GDM1 (cell line): ENCODE results near the gene ROR1.

ENCODE experiments used
- DNase-seq: peaks from one replicate; lab custom pipeline; 2025; lab: John Stamatoyannopoulos, UW

ROR1 gene

DNA sequence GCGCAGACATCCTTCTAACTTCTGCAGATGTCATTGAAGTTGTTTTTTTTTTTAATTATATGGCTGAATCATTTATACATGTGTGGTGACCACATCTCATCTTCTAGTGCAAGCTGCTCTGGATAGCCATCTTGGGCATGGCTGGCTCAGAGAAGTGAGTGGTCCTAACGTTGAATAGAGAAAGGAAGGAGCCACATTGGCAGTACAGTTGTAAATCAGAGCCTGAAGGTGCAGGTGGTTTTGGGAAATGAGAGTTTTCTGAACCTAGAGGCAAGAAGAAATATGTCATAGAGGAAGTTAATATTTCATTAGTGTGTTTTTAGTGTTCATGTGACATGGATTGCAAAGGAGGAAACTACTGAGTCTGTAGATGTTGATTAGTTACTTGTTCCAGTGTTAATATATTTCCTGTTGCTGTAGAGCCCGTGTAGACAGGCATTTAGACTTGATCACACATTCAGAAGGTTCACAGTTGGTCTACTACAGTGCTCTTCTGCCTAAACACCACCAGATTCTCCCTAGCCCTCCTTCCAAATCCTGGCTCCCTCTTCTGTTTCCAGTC lies 163.7 kb downstream of the ROR1 start:
- no peak for DNase-seq

DNA sequence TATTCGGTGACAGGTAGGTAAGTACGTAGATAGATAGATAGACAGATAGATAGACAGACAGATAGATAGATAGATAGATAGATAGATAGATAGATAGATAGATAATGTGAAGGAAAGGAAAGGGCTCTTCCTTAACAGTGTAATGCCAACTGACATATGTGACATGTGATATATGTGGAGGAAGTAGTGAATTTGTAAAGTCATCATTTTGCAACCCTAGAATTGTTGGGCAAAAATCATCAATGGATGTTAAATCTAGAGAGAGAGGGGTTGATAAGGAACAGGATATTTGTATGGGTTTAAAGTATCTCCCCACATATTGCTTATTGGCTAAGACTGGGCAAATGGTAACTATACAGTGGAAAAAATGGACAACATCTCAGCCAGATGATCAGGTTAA lies 166.6 kb downstream of the ROR1 start:
- DNase-seq = no peak

DNA sequence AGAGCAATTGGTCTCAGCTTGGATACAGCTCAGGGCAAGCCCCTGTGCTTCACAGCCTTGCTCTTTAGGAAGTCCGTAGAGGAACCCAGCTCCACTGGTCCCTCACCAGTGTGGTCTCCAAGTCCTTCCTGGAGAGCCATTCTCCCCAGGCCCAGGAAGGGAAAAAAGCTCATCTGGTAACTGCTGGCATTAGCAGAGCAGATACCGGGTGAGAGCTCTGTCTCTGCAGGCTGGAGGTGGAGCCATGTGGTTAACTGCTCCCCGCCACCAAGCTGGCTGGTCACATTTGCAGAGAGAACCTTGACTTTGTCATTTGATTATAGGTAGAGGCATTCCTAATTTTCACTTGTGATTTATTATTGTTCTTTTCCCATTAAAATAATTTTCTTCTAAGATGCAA lies 169.6 kb downstream of the ROR1 start:
- no peak for DNase-seq

DNA sequence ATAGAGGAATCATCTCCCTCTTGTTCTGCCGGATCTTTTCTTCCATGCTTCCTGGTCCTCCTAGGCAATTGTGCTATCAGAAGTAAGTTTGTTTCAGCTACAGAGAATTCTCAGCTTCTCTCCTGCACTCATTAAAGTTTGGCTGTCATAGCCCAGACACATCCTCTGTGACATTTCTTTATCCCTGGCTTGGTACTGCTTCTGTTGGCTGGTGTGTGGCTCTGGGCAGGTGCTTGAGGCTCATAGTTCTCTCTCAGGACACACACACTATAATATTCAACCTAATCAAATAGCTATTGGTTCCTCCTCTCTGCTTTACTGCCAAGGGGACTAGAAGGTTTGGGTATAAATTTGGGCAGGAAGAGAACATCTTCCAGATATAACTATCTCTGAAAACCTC lies 172.1 kb downstream of the ROR1 start:
- no peak for DNase-seq

DNA sequence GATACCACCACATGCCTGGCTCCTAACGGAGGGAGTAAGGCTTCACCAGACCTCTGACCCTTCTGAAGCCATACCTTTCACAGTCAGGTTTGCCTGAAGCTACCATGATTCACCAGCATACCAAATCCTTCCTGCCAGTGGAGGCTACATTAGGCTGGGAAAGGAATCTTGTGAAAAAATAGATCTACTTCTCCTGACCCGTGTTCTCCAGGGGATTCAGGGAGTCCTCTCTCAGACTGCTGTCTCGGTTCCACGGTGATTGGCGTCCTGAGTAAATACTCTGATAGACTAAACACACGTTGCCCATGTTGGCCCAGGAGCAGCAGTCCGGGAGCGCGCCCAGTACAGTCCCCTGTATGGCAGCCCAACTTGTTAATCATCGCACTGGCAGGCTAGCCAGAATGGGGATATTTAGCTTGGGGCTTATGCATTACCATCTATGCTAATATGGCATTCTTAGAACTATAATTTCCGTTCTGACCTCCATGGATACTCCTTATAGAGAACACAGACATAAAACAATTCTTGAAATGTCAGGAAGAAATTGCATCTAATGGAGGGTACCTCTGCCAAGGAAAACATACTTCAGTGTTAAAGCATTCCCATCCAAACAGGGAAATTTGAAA lies 173.2 kb downstream of the ROR1 start:
- no peak for DNase-seq

DNA sequence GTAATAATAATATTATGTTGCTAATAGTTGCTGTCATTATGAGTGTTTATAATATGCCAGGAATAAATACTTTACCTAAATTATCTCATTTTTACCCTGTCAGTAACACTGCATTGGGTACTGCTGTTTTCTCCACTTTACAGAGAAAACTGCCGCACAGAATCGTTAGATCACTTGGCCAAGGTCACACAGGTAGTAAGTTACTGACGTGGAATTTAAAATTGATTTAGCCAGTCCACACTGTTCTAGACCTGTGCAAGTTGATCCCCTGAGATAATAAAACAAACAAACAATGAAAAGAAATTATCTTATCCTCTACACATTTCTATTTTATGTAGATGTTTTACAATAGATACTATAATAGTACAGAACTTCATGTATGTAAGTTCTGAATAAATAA lies 174.1 kb downstream of the ROR1 start:
- no peak for DNase-seq

DNA sequence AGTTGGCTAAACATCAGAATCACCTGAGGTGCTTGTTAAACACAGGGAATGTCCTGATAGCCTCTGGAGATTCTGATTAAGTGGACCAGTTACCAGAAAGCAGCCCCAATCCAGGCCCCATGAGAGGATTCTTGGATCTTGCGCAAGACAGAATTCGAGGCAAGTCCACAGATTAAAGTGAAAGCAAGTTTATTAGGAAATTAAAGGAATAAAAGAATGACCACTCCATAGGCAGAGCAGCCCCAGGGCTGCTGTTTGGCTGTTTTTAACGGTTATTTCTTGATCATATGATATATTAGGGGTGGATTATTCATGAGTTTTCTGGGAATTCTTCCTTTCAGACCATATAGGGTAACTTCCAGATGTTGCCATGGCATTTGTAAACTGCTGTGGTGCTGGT lies 176.2 kb downstream of the ROR1 start:
- no peak for DNase-seq

DNA sequence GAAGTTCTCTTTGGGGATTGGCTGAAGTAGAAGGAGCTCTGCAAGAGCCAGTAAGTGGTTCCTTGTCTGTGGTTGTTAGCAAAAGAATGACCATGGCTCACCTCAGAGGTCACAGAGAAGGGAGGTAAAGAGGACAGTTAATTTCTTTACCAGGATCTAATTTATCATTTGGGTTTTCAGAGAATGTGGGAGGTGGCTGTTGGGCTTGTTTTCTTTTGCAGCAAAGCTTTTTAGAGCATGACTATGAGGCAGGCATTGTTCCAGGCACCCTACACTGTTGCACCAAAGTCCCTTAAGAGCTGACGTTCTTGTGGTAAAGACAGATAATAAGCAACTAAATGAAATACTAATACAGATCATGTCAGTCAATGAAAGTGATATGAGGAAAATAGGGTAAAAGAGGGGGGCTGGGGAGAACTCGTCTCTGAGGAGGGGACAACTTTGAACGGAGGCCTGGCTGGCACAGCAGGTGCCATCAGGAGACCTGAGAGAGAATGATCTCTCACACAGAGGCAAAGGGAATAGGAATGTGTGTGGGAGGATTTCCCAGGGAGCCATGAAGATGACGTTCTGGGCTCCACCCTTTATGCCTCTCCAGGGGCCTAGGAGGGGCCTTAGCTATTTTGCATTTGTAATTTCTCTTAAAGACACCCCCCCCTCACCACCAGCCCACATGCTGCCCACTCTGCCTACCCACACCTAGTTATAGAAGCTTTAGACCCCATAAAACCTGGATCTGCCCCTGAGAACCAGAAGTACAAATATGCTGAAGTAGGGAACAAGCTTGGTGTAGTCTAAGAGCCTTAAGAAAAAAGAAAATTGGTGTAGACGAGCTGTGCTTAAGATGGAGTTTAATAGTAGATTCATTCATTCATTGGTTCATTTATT lies 177.5 kb downstream of the ROR1 start:
- no peak for DNase-seq

DNA sequence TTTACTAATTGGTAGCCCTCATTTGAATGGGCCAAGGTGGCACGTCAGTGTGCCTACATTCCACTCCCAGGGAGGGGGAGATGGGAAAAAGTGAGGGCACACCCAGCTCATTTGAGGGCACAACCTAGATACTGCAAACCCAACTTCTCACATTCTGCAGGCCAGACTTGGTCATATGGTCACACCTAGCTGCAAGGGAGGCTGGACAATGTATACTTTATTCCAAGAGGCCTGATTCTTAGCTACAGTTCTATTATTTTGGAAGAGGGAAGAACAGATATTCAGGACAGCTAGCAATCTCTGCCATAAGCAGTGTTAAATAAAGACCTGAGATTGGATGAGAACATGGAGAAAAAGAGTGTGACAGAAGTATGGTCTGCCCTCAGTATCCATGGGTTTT lies 180.4 kb downstream of the ROR1 start:
- no peak for DNase-seq

DNA sequence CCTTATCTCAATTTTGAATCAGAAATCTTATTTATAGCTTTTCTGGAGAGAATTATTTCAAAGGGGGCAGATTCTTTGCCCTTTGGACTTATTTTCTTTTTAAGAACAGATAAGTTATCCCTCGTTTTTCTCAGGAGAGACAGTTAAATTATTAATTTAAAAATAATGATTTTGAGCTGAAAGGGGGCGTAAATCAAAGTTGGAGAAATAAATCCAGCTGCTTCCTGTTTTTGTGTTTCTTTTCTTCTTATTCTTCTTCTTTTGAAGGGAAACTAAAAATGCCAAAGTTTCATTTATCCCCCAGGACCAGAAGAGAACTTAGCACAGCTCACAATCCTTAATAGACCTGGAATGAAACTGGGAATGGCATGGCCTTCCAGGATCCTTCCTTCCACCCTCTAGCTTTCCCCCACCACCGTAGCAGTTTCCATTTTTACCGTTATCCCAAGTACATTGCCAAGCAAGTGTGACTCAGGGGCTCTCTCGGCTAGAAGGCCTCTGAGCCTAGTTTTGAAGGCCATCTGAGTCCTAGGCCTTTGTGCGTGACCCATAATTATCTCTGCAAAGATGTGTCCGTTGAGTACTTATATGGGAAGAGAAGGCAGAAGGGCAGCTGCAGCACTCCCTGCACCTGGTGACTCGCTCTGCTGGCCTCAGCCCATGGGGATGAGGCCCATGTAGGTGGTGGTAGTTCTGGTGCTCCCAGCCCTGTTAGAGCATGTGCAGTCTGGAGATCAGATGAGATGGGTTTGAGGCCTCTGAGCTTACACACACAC lies 181.7 kb downstream of the ROR1 start:
- DNase-seq = no peak

DNA sequence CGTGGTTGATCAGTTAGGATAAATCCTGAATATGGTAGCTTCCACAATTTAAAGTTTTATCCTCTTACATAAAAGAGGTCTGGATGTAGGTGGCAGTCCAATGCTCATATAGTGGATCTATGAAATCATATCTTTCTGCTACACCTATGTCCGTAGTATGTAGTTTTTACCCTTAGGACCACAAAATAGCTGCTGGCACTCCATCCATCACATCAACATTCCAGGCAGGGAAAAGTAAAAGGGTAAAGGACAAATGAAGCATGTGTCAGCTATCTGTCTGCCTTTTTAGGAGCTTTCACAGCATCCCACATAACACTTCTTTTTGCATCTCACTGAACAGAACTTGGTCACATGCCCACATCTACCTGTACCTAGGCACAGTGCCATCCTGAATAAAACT lies 184.7 kb downstream of the ROR1 start:
- DNase-seq = no peak

DNA sequence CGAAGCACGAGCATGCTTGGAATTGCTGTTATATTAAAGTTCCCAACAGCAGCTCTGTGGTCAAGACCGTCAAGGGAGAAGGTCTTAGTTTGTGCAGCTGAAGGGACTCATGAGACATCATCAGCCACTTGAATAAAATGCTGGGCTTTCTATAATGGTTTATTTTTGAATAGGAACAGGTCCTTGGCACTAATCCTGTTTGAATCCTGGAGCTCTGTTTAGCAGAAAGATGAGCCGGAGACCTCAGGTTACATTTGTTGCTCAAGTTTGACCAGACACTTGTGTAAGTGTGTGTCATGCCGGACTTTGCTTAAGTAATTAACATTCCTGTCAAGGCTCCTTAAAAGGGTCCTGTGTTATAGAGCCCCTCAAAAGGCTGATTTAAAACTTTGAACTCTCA lies 186.5 kb downstream of the ROR1 start:
- DNase-seq = no peak

DNA sequence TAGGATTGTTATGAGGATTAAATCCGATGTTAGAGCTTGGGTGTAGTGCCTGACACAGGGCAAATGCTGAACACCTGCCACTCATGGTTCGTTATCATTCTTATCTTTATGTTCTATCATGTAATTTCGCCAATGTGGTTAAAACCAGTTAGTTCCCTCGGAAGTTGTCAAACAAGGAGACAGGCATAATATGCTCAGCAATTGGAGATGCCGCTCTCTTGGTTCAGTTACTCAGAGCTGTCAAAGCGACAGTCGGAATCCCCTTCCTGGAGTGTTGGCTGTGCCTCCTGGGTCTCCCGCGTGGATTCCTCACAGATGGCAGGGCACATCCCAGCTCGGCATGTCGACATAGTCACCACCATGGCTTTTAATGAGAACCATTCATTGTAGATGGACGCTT lies 192.2 kb downstream of the ROR1 start:
- DNase-seq = no peak

DNA sequence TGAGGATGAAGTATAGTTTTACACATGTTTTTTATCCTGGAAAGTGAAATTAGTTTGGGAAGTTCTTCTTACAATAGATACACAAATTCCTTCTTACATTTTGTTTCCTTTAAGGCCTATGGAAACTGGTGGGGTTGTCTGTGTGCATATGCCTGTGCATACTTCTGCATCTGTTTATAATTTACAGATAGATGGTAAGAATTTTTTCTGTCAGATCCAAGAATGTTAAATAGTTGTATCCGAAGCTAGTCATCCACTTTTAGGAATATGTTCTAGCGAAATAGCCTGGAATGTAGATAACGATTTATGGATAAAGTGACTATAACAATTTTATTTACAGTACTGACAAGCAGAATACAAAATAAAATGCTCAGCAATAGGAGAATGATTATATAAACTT lies 194.1 kb downstream of the ROR1 start:
- DNase-seq = no peak

DNA sequence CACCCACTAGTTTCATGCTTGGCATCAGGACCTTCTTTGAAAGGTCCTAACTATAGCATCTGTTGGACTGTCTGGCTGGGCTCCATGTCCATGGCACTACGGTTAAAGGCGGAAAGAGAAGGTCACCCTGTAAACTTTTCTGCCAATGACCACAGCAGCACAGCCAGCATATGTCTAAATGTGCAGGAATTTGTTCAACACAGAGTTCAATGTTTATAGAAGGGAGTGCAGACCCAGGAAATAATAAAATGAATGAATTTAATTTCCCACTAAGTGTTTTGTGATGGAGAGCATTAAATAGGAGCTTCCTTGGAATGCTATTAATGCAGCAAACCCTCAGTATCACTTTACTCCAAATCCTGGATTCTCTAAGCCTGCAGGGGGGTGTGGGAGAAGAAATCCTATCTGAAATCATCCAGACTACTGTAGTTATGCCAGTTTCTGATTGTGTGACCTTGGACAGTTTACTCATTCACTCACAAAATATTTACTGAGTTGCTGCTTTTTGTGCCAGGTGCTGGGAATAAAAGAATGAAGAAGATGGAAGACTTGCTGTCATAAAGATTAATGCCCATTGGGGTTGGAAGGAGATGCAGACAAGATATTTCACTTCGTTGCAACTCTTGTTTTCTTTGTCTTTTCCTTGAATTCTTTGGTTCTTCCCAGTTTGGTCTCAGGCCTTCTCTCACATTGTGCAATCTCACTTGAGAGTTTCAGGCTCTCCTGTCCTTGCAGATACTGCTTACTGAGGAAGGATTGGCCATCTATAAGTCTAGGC lies 195.0 kb downstream of the ROR1 start:
- DNase-seq = no peak

DNA sequence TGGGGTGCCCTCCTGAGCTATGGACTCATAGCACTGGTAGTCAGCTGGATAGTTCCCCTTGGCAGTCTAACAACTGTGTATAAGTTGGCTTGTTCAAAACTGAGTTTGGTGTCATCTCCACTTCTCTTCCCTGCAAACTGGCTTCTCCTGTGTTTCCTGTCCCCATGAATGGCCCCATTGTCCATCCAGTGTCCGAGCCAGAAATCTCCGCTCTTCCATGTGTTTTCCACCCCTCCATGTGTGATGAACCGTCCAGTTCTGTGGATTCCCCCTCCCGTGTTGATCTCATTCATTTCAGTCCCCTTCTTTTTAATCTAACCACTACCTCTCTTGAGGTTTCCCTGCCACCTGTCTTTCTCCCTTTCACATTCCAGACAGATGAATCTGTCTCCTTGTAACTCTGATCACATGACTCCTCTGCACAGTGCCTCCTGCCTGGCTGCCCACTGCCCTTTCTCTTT lies 195.7 kb downstream of the ROR1 start:
- DNase-seq = no peak

DNA sequence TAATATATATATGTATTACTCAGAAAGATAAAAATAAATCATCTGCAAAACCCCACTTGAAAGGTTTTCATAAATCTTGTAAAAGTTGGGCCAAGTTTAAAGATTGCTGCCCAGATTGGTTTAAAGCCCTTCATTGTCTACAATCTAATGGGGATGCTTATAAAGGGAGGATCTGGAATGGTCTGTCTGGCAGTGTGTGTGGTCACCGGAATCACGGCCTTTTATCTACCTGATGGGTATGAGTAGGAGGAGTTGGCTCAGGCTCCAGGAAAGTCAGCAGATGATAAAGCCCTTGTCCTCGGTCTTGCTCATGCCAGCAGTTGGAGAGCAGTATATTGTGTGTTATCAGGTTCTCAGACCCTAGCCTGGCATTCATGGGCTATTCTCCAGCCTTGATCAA lies 197.7 kb downstream of the ROR1 start:
- DNase-seq = no peak

DNA sequence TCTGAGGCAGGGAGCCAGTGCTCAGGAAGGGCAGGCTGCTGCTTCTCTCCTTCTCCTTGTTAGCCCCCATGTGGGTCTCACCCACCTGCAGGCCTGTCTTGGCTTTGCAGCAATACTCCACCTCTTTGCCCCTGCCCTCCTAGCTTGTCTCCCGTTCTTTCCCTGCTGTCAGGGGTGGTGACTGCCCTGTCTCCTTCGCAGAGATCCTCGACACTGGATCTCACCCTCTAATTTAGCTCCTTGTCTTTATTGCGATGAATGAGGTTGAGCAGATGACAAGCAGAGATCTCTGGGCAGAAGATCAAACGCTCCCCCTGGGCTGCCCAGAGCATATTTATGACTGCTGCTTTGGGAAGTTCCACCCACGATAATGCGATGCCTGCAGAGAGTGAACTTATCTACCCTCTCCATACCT lies 199.2 kb downstream of the ROR1 start:
- DNase-seq = no peak

DNA sequence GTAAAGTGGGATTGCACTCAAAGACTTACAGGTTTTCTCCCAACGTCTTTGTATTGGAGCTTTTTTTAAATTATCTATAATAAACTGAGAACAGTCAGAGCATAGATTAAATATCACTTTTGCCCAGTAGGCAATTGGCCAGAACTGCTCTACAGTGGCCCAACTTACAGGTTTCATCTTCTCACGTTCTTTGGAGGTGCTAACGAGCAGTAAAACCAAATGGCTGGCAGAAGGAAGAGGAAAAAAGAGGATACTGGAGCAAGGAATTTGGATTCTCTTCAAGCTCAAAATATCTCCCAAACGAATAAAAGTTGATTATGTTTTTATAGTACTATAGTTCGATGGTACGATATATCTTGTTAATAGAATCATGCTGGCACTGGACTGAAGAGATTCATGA lies 201.1 kb downstream of the ROR1 start:
- no peak for DNase-seq

DNA sequence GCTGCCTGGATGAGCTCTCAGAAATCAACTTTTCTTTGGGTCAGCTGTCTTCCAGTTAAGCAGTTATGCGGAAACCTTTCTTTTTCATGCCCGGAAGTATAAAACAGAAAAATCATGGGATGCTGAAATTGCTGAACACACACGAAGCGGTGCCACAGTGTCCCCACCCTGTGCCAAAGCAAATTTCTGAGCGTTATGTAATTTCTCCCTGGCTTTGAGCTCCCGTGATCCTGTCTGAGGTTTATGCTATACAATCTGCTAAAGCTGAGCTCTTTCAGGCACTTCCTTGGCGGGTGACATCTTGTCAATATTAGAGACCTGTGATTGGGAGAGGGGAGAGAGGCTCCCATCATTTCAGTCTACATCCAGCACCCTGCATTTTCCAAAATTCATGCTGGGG lies 201.7 kb downstream of the ROR1 start:
- DNase-seq = no peak

DNA sequence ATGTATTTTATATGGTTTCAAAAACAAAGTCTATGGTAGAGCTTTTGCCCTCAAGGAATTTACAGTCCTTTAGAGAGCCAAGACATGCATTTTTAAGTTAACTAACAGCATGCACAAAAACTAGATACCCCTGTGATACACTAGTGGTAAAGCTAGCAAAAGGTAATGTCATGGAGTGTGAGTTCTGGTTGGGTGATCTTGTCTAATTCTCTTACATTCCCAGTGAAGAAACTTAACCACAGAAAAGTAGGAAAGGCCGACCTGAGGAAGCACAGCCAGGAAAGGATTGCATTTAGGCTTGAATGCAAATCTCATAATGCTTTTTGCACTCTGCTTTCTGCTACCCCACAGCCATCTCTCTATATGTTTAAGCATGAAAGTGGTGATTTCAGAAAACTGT lies 202.2 kb downstream of the ROR1 start:
- no peak for DNase-seq

DNA sequence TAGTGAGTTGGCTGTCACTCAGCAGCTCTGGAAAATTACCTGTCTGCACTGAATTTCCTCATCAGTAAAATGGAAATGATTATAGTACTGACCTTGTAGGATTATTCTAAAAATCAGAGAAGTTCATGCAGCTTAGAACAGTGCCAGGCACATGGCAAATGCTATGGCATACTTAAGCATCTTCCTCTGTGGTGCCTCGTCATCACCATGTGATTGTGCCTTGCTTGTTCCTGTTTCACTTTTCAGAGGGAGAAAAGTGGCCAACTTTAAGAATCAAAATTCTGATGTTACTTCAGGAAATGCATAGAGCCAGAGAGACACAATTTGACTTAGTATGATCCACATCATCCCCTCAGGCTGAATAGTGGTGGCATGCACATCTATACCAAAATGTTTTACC lies 203.6 kb downstream of the ROR1 start:
- DNase-seq = no peak
